SK-N-SH (cell line): Measurements from ENCODE around the gene FAM83F. TPM values are rescaled to one million over a fixed set of nuclear protein-coding genes. Genes with fewer than 3 reads are reported as not detected.
A peak's percentile ranks its signal among the peaks of the same experiment; 100 is the strongest.

Experiments used
- CTCF ChIA-PET: fragments of 300-600, 350-600 bp; formaldehyde crosslinking; extraction: SDS; loops from one replicate; lab custom pipeline; 2021; lab: Yijun Ruan, JAX
- POLR2A ChIA-PET: fragments of 350-600 bp; sonication (Branson Sonifier 250); formaldehyde crosslinking; extraction: SDS; loops from one replicate; lab custom pipeline; 2020; ENCODE audit warnings: antibody characterized with exemption, inconsistent platforms; lab: Yijun Ruan, JAX
- DNase-seq: peaks from one replicate; pipeline ENCODE4 v3.0.0; 2012
- H2AFZ ChIP-seq: fragments of 200-600 bp; sonication (generic); 2 replicates; pipeline ENCODE4 v1.8.1; 2016; ENCODE audit warnings: antibody characterized with exemption, mild to moderate bottlenecking, low read depth
- H3F3A ChIP-seq: fragments of 200-600 bp; sonication (generic); replicated peaks from 2 replicates; pipeline ENCODE3; 2016; ENCODE audit warnings: antibody characterized with exemption, mild to moderate bottlenecking; ENCODE audit not compliant: insufficient read depth
- H3K27ac ChIP-seq, 2 experiments: fragments of 200-500 bp in 1 of 2; fragments of 200-600 bp in 1 of 2; sonication (Bioruptor generic) in 1 of 2; sonication (generic), shearing (Covaris generic) in 1 of 2; 2 replicates each; pipeline versions ENCODE4 v1.5.1 to v1.6.1; 2014 to 2016; ENCODE audit warnings: low read depth in 2 of 2, inconsistent platforms in 1 of 2, low read length in 1 of 2, mild to moderate bottlenecking in 1 of 2, mixed read lengths in 1 of 2
- H3K27me3 ChIP-seq: fragments of 200-600 bp; sonication (generic), shearing (Covaris generic); 2 replicates; pipeline ENCODE4 v1.6.1; 2016; ENCODE audit warnings: mixed run types; ENCODE audit not compliant: insufficient read depth
- H3K36me3 ChIP-seq, 2 experiments: fragments of 200-500 bp in 1 of 2; fragments of 200-600 bp in 1 of 2; sonication (Bioruptor generic) in 1 of 2; sonication (generic) in 1 of 2; replicated peaks in 1 of 2; 2 replicates each; pipeline versions ENCODE3 to v1.5.1; 2014 to 2016; ENCODE audit warnings: low read length in 1 of 2, mild to moderate bottlenecking in 1 of 2; ENCODE audit not compliant: insufficient read depth in 2 of 2, control insufficient read depth in 1 of 2
- H3K4me1 ChIP-seq, 2 experiments: fragments of 200-500 bp in 1 of 2; fragments of 200-600 bp in 1 of 2; sonication (Bioruptor generic) in 1 of 2; sonication (generic), shearing (Covaris generic) in 1 of 2; 2 replicates each; pipeline versions ENCODE4 v1.5.1 to v1.6.1; 2014 to 2016; ENCODE audit warnings: low read depth in 1 of 2, low read length in 1 of 2, mixed run types in 1 of 2; ENCODE audit not compliant: insufficient read depth in 2 of 2, control insufficient read depth in 1 of 2
- H3K4me2 ChIP-seq: fragments of 200-600 bp; sonication (generic), shearing (Covaris generic); 2 replicates; pipeline ENCODE4 v1.6.1; 2017; ENCODE audit warnings: mixed run types
- H3K4me3 ChIP-seq, 2 experiments: fragments of 200-500 bp in 1 of 2; fragments of 200-600 bp in 1 of 2; sonication (Bioruptor generic) in 1 of 2; sonication (generic), shearing (Covaris generic) in 1 of 2; 2 replicates each; pipeline versions ENCODE4 v1.5.1 to v1.8.1; 2014 to 2016; ENCODE audit warnings: low read depth in 2 of 2, inconsistent platforms in 1 of 2, low read length in 1 of 2, mild to moderate bottlenecking in 1 of 2, mixed read lengths in 1 of 2, moderate library complexity in 1 of 2
- H3K79me2 ChIP-seq: fragments of 200-600 bp; sonication (generic); 2 replicates; pipeline ENCODE4 v1.8.1; 2017; ENCODE audit warnings: mild to moderate bottlenecking; ENCODE audit not compliant: insufficient read depth
- H3K9ac ChIP-seq: fragments of 200-600 bp; sonication (generic); 2 replicates; pipeline ENCODE4 v1.6.1; 2017; ENCODE audit warnings: mixed run types
- H3K9me2 ChIP-seq: fragments of 200-600 bp; sonication (generic); 2 replicates; pipeline ENCODE4 v1.6.1; 2017; ENCODE audit warnings: mixed run types
- H3K9me3 ChIP-seq: fragments of 200-600 bp; sonication (generic); 2 replicates; pipeline ENCODE4 v1.6.1; 2017; ENCODE audit warnings: mixed run types, mild to moderate bottlenecking, moderate library complexity
- H4K20me1 ChIP-seq: fragments of 200-600 bp; sonication (generic); 2 replicates; pipeline ENCODE4 v1.6.1; 2017; ENCODE audit warnings: mild to moderate bottlenecking, mixed run types; ENCODE audit not compliant: insufficient read depth
- CHD2 ChIP-seq: fragments of 150-350 bp; IDR thresholded peaks from 2 replicates; pipeline ENCODE4 v1.6.1; 2018; ENCODE audit warnings: low read length; ENCODE audit not compliant: partially characterized antibody
- EP300 ChIP-seq, 2 experiments: IDR thresholded peaks; 2 replicates each; pipeline versions ENCODE4 v1.4.0 to v1.6.1; 2012; ENCODE audit warnings: borderline replicate concordance in 1 of 2, low read depth in 1 of 2, low read length in 1 of 2
- EZH2phosphoT487 ChIP-seq: fragments of 200-600 bp; sonication (generic); IDR thresholded peaks from 2 replicates; pipeline ENCODE4 v1.6.1; 2017; ENCODE audit warnings: low read depth, mixed run types, mild to moderate bottlenecking, antibody characterized with exemption, moderate library complexity, borderline replicate concordance
- FOXJ3 ChIP-seq: sonication (generic); formaldehyde crosslinking; IDR thresholded peaks from 2 replicates; pipeline ENCODE4 v1.5.1; 2020; ENCODE audit warnings: mild to moderate bottlenecking, missing genetic modification reagents
- GABPA ChIP-seq: IDR thresholded peaks from 2 replicates; pipeline ENCODE4 v1.4.0; 2012; ENCODE audit warnings: low read depth, mild to moderate bottlenecking
- MXI1 ChIP-seq: IDR thresholded peaks from 2 replicates; pipeline ENCODE4 v1.6.1; 2012; ENCODE audit warnings: mild to moderate bottlenecking, low read depth, low read length, improper control_type of control experiment
- NFIC ChIP-seq: IDR thresholded peaks from 2 replicates; pipeline ENCODE4 v1.4.0; 2012; ENCODE audit warnings: borderline replicate concordance
- TCF12 ChIP-seq: IDR thresholded peaks from 2 replicates; pipeline ENCODE4 v1.4.0; 2012
- TEAD4 ChIP-seq: IDR thresholded peaks from 2 replicates; pipeline ENCODE4 v1.4.0; 2012; ENCODE audit warnings: mild to moderate bottlenecking, borderline replicate concordance; ENCODE audit not compliant: insufficient read depth
- WGBS: methylation state at CpG from one replicate; pipeline ENCODE4 v1.1.6; 2017; ENCODE audit warnings: low lambda C conversion rate; 5-methylcytosine and 5-hydroxymethylcytosine counted together
- polyA plus RNA-seq, 3 experiments: library from polyadenylated mRNA; depleted of rRNA; stranded (reverse); fragments of >200 nt; gene quantifications; 2 replicates each; pipeline ENCODE4 v1.2.3, GENCODE V29; 2012
- TF ChIP-seq, protein P1 (sequence below): fragments of 150-350 bp; IDR thresholded peaks from 2 replicates; pipeline ENCODE4 v1.6.1; 2017; ENCODE audit warnings: antibody characterized with exemption, low read length, low read depth, borderline replicate concordance
- TF ChIP-seq, protein P2 (sequence below): IDR thresholded peaks from 2 replicates; pipeline ENCODE4 v1.4.0; 2012; ENCODE audit warnings: low read depth
- TF ChIP-seq, protein P3 (sequence below): IDR thresholded peaks from 2 replicates; pipeline ENCODE4; 2012

Gene FAM83F
- polyA plus RNA-seq, 1 of the 3 experiments (the other 2 are of a cell fraction) = not detected

DNA sequence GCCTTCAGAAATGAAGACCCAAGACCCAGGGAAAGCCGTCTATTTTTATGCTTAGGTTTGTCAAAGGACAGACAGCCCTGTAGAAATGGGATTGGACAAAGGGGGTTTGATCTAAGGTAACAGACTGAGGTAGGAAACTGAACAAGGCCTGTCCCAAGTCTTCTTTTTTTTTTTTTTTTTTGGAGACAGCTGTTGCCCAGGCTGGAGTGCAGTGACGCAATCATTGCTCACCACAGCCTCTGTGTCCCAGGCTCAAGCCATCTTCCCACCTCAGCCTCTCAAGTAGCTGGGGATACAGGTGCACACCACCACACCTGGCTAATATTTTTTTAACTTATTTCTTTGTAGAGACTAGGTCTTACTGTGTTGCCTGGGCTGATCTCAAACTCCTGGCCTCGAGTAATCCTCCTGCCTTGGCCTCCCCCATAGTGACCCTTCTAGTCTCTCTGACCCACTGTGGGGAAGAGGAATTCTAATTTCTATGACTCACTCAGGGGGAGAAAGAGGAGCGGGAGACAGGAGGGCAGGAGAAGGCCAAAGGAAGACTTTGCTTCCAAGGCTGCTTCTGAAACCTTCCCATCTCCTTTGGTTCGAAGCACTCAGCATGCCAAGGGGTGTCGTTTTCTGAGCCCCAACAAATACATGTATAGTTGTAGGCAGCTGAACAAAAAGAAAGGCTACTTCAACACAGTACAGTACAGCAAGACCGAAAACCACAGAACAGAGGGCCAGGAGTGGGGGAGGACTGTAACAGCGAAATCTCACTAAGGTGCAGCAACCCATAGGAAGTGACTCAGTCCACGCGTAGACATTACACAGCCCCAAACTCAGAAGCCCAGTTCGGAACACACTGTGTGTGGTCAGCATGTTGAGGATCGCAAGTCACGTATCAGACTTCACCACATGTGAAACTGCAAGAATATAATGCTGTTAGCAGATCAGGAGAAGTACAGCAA, 33.7 kb upstream of the FAM83F start:
- H3K4me2 ChIP-seq = peak overlapping the region; percentile 50

DNA sequence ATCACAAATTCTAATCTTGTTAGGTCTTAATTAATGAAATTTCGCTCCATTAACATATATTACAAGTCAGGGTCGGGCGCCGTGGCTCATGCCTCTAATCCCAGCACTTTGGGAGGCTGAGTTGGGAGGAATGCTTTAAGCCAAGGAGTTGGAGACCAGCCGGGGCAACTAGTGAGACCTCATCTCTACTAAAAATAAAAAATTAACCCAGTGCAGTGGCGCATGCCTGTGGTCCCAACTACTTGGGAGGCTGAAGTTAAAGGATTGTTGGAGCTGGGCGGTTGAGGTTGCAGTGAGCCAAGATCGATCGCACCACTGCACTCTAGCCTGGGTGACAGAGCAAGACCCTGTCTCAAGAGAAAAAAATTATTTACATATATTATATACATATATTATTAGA, 32.7 kb upstream of the FAM83F start:
- ChIA-PET POLR2A (no interaction called here), CTCF (no interaction called here)
- no peaks in the 10 kb centered on the region for H3K27me3 ChIP-seq
- H2AFZ ChIP-seq = no peak overlapping the region
- H3K9me3 ChIP-seq = no peaks in the 10 kb centered on the region
- no peaks in the 10 kb centered on the region for H3K79me2 ChIP-seq
- peak overlapping the region in 1 of 2 experiments; percentile 81; a peak in 2 of 4 replicates for H3K27ac ChIP-seq
- no peak overlapping the region for H3K4me3 ChIP-seq
- TF ChIP-seq, protein P1, sequence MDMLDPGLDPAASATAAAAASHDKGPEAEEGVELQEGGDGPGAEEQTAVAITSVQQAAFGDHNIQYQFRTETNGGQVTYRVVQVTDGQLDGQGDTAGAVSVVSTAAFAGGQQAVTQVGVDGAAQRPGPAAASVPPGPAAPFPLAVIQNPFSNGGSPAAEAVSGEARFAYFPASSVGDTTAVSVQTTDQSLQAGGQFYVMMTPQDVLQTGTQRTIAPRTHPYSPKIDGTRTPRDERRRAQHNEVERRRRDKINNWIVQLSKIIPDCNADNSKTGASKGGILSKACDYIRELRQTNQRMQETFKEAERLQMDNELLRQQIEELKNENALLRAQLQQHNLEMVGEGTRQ = no peak
- TF ChIP-seq GABPA (no peak), EZH2phosphoT487 (no peak), FOXJ3 (CRISPR knock-in tag) (no peak), NFIC (no peak), CHD2 (no peak), MXI1 (no peak), TEAD4 (no peak)
- TF ChIP-seq, protein P2, sequence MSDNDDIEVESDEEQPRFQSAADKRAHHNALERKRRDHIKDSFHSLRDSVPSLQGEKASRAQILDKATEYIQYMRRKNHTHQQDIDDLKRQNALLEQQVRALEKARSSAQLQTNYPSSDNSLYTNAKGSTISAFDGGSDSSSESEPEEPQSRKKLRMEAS = no peak
- peaks cover 0 to 8% of the 10 kb centered on the region in 2 experiments; a peak in 1 of 4 replicates for H3K4me1 ChIP-seq
- H3K4me2 ChIP-seq = peak overlapping the region; percentile 50
- peaks cover 7% of the 10 kb centered on the region for H3F3A ChIP-seq
- peak overlapping the region; percentile 31; the same call in 1 of the 2 replicates for H3K9ac ChIP-seq
- H3K9me2 ChIP-seq = no peaks in the 10 kb centered on the region
- 82% methylated on average over 9 of the region's 9 CpGs for WGBS
- no peak for DNase-seq
- no peaks in the 10 kb centered on the region for H4K20me1 ChIP-seq
- H3K36me3 ChIP-seq = no peaks in the 10 kb centered on the region

More for the DNA sequence above, 33.7 kb upstream of the FAM83F start:
- DNase-seq = no peak
- ChIA-PET POLR2A (no interaction called here), CTCF (no interaction called here)
- no peaks in the 10 kb centered on the region for H4K20me1 ChIP-seq
- peak overlapping the region in 1 of 2 experiments; percentile 81; a peak in 2 of 4 replicates for H3K27ac ChIP-seq
- H3K79me2 ChIP-seq = no peaks in the 10 kb centered on the region
- no peaks in the 10 kb centered on the region for H3K36me3 ChIP-seq
- H3K9me3 ChIP-seq = no peaks in the 10 kb centered on the region
- no peaks in the 10 kb centered on the region for H3K9me2 ChIP-seq
- peaks cover 0 to 8% of the 10 kb centered on the region in 2 experiments; a peak in 1 of 4 replicates for H3K4me1 ChIP-seq
- H3K27me3 ChIP-seq = no peaks in the 10 kb centered on the region
- 46% methylated on average over 11 of the region's 13 CpGs for WGBS
- peaks cover 7% of the 10 kb centered on the region for H3F3A ChIP-seq
- H3K4me3 ChIP-seq = no peak overlapping the region
- peak overlapping the region; percentile 51; the same call in 1 of the 2 replicates for H2AFZ ChIP-seq
- H3K9ac ChIP-seq = peak overlapping the region; percentile 31; the same call in 1 of the 2 replicates
- TF ChIP-seq TCF12 (peak; percentile 38; the same call in 1 of the 2 replicates), EP300 (IDR thresholded peaks at IDR 0.05; ENCODE audit: borderline replicate concordance in 1 of 2, low read depth in 1 of 2, low read length in 1 of 2) (no peak)
- TF ChIP-seq, protein P3, sequence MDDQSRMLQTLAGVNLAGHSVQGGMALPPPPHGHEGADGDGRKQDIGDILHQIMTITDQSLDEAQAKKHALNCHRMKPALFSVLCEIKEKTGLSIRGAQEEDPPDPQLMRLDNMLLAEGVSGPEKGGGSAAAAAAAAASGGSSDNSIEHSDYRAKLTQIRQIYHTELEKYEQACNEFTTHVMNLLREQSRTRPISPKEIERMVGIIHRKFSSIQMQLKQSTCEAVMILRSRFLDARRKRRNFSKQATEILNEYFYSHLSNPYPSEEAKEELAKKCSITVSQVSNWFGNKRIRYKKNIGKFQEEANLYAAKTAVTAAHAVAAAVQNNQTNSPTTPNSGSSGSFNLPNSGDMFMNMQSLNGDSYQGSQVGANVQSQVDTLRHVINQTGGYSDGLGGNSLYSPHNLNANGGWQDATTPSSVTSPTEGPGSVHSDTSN = 0 out of 2 replicates have a peak, but pooled peaks have one; percentile 4
